ENCODE results near the gene CCSER1. TPM values are rescaled to one million over a fixed set of nuclear protein-coding genes. Genes with fewer than 3 reads are reported as not detected.

The CCSER1 gene
- total RNA-seq, 1 experiment from 2014 or later, result 4.1 TPM

GRCh38 chr4:90415116-90415515 is 287.9 kb downstream of the CCSER1 start:
- CTCF ChIA-PET, result no interaction called here

GRCh38 chr4:90419124-90419711 is 292.0 kb downstream of the CCSER1 start:
- Histone ChIP-seq H3K4me1 (no peaks in the 10 kb centered on the region), H3K9me3 (no peaks in the 10 kb centered on the region), H3K36me3 (ENCODE audit: control insufficient read depth, insufficient read depth, low read length) (no peaks in the 10 kb centered on the region), H3K4me3 (ENCODE audit: low read depth, low read length) (no peak overlapping the region), H3K27me3 (replicated peaks; ENCODE audit: control insufficient read depth, insufficient read depth, low read length) (no peaks in the 10 kb centered on the region)
- intact Hi-C loops (cut with micrococcal nuclease; ENCODE audit: unreplicated experiment), result loop anchor here (1.0 kb wide), 2 partner anchors 698 to 1968 kb away; no protein-coding TSS in a partner anchor
- peak in 1 of 2 experiments; percentile 5 for DNase-seq
- ChIA-PET POLR2A (no interaction called here), CTCF (no interaction called here)
- no TSS peak for BruUV-seq (replicated peaks)
- no peaks in the 10 kb centered on the region for H3K36me3 Mint-ChIP-seq (ENCODE audit: insufficient read depth, unreplicated experiment)
- no peak overlapping the region for H3K4me3 Mint-ChIP-seq (ENCODE audit: unreplicated experiment)
- H3K27ac Mint-ChIP-seq (ENCODE audit: unreplicated experiment), result no peak overlapping the region
- peak; percentile 45 to 52 for TF ChIP-seq CTCF (IDR thresholded peaks at IDR 0.05; ENCODE audit: insufficient read depth in 1 of 2, low read depth in 1 of 2, low read length in 1 of 2, severe bottlenecking in 1 of 2, unreplicated experiment in 1 of 2)
- H3K4me1 Mint-ChIP-seq (ENCODE audit: low read depth, unreplicated experiment), result no peaks in the 10 kb centered on the region
- H3K27me3 Mint-ChIP-seq (ENCODE audit: insufficient read depth, unreplicated experiment), result no peaks in the 10 kb centered on the region
- H3K9me3 Mint-ChIP-seq (ENCODE audit: unreplicated experiment), result no peaks in the 10 kb centered on the region

More at GRCh38 chr4:90415116-90415515, 287.9 kb downstream of the CCSER1 start:
- intact Hi-C loops (cut with micrococcal nuclease; ENCODE audit: unreplicated experiment), result no loop called here
- Histone ChIP-seq H3K36me3 (ENCODE audit: control insufficient read depth, insufficient read depth, low read length) (no peaks in the 10 kb centered on the region), H3K27me3 (replicated peaks; ENCODE audit: control insufficient read depth, insufficient read depth, low read length) (no peaks in the 10 kb centered on the region), H3K4me3 (ENCODE audit: low read depth, low read length) (no peak overlapping the region), H3K9me3 (no peaks in the 10 kb centered on the region), H3K4me1 (no peaks in the 10 kb centered on the region)
- no peak for TF ChIP-seq CTCF (IDR thresholded peaks at IDR 0.05; ENCODE audit: insufficient read depth in 1 of 2, low read depth in 1 of 2, low read length in 1 of 2, severe bottlenecking in 1 of 2, unreplicated experiment in 1 of 2)
- DNase-seq, result no peak
- H3K36me3 Mint-ChIP-seq (ENCODE audit: insufficient read depth, unreplicated experiment), result no peaks in the 10 kb centered on the region
- BruUV-seq (replicated peaks), result no TSS peak
- no peak overlapping the region for H3K27ac Mint-ChIP-seq (ENCODE audit: unreplicated experiment)
- H3K4me1 Mint-ChIP-seq (ENCODE audit: low read depth, unreplicated experiment), result no peaks in the 10 kb centered on the region
- H3K4me3 Mint-ChIP-seq (ENCODE audit: unreplicated experiment), result no peak overlapping the region
- H3K27me3 Mint-ChIP-seq (ENCODE audit: insufficient read depth, unreplicated experiment), result no peaks in the 10 kb centered on the region
- H3K9me3 Mint-ChIP-seq (ENCODE audit: unreplicated experiment), result no peaks in the 10 kb centered on the region
- POLR2A ChIA-PET, result no interaction called here

GRCh38 chr4:90421161-90421560 is 294.0 kb downstream of the CCSER1 start:
- no peak for TF ChIP-seq CTCF (IDR thresholded peaks at IDR 0.05; ENCODE audit: insufficient read depth in 1 of 2, low read depth in 1 of 2, low read length in 1 of 2, severe bottlenecking in 1 of 2, unreplicated experiment in 1 of 2)
- H3K27ac Mint-ChIP-seq (ENCODE audit: unreplicated experiment), result no peak overlapping the region
- no peak overlapping the region for H3K4me3 ChIP-seq (ENCODE audit: low read depth, low read length)
- intact Hi-C loops (cut with micrococcal nuclease; ENCODE audit: unreplicated experiment), result no loop called here
- no peaks in the 10 kb centered on the region for H3K36me3 Mint-ChIP-seq (ENCODE audit: insufficient read depth, unreplicated experiment)
- no peaks in the 10 kb centered on the region for H3K4me1 Mint-ChIP-seq (ENCODE audit: low read depth, unreplicated experiment)
- no peaks in the 10 kb centered on the region for H3K9me3 Mint-ChIP-seq (ENCODE audit: unreplicated experiment)
- H3K36me3 ChIP-seq (ENCODE audit: control insufficient read depth, insufficient read depth, low read length), result no peaks in the 10 kb centered on the region
- no TSS peak for BruUV-seq (replicated peaks)
- ChIA-PET POLR2A (no interaction called here), CTCF (no interaction called here)
- H3K27me3 ChIP-seq (replicated peaks; ENCODE audit: control insufficient read depth, insufficient read depth, low read length), result no peaks in the 10 kb centered on the region
- DNase-seq, result no peak
- no peak overlapping the region for H3K4me3 Mint-ChIP-seq (ENCODE audit: unreplicated experiment)
- H3K27me3 Mint-ChIP-seq (ENCODE audit: insufficient read depth, unreplicated experiment), result no peaks in the 10 kb centered on the region
- no peaks in the 10 kb centered on the region for H3K4me1 ChIP-seq
- no peaks in the 10 kb centered on the region for H3K9me3 ChIP-seq

All from Caco-2 (cell line).